ENCODE results near the gene ARL6IP4.

Gene ARL6IP4

DNA sequence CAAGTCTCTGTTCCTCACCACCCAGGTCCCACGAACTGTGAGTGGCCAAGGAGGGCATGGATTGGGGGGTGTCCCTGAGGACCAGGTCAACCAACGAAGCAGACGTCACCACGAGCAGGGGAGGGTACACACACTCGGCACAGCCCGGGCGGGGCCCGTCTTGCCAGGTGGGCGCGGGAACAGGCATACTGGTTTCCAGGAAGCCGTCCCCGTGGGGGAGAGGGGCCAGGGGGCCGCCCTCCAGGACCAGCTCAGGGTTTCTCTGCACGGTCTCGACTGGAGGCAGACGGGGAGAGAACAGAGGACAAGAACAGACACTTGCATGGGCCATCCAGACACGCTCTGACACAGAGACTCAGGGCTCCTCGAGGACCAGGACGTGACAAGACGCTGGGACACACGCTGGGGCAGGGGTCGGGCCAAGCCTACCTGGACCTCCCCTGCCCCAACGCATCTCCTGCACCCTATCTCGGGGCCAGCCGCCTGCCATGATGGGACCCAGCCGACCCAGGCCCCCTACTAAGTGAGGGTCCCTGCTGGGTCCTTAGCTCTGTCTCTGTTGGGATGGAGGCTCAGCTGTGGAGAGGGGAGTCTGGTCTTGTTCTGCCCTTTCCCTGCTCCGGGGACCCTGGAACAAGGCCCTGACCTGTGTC lies 11.3 kb downstream of the ARL6IP4 start:
- DNase-seq = no peak

GRCh38 chr12:122992386-122992785 lies 11.9 kb downstream of the ARL6IP4 start:
- no peak for DNase-seq

- DNase-seq = no peak
These were observed 13.7 kb downstream of the ARL6IP4 start for GRCh38 chr12:122994140-122994675.

GRCh38 chr12:122994781-122995502 lies 14.5 kb downstream of the ARL6IP4 start:
- no peak for DNase-seq

DNA sequence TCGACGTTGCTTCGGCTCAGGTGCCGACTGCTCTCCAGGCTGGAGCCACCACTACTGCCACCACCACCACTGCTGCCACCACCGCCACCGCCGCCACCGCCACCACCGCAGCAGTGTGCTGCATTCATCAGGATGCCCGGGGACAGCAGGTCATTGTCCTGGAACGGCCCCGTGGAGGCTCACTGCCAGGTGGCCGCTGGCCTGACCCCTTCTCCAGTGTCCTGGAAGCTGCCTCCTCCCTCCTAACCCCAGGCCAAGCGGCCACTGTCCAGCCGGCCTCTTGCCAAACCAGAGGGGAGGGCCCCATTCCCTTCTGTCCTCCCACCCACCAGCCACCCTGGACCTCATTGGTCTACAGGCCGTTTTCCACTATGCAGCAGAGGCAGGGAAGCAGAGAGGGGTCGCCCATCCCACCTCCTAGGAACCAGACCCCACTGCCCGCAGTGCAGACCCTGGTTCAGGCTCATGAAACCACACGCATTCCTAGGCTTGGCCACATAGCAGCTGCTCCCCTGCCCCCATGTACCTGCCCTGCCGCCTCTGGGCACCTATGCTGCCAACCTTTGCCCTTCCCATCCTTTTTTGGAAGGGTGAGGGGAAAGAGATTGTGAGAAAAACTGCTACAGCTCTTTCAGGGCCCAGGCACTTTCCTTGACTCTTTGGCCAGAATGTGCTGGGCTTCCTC lies 15.2 kb downstream of the ARL6IP4 start:
- no peak for DNase-seq

- no peak for DNase-seq
These were observed 15.7 kb downstream of the ARL6IP4 start for GRCh38 chr12:122996188-122996601.

DNA sequence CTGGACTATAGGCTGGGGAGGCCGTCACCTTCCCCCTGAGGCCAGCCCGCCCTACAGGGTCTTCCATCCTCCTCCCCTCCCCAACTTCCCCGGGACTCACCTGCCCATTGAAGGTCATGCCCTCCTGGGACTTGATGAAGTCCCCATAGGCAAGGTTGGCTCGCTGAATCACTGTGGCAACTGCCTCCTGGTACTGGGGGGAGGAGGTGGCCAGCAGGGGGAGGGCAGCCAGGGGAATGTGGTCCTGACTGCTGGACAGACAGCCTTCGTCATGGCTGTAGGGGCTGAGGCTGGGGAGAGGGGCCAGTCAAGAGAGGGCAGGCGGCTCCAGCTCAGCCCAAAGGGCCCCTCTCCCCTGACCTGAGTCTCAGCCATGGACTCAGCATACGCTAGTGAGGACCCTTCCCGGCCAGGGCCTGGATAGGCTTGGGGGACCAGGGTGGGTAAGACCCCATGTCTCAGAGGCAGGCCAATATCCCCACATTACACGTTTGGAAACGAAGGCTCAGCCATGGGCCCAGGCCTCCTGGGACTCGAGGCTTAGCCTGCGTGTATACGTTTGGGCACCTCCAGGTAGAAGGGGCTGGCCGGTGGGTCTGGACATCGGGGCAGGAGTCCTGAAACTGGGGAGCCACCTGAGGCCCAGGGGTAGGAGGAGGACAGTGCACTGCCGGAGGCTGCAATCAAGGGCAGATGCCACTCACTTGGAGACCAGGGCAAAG lies 16.3 kb downstream of the ARL6IP4 start:
- no peak for DNase-seq

- DNase-seq = no peak
These were observed 17.1 kb downstream of the ARL6IP4 start for GRCh38 chr12:122997343-122998250.

DNA sequence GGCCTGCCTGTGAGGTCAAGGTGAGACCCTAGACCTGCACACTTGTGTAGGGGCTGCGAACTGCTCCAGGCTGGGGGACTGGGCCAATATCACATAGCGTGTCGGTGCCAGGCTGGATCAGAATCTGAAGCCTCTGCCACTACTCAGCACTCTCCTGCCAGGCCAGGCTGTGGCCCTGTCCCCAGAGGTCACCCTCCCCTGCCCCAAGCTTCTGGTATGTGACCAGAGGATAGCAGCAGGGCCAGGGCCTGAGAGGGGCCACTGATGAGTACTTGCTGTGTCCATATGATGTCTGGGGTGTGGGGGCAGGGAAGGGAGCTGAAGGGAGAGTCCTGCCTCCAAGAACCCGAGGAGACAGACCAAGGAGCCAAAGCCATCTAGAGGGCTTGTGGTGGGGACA lies 17.8 kb downstream of the ARL6IP4 start:
- no peak for DNase-seq

DNA sequence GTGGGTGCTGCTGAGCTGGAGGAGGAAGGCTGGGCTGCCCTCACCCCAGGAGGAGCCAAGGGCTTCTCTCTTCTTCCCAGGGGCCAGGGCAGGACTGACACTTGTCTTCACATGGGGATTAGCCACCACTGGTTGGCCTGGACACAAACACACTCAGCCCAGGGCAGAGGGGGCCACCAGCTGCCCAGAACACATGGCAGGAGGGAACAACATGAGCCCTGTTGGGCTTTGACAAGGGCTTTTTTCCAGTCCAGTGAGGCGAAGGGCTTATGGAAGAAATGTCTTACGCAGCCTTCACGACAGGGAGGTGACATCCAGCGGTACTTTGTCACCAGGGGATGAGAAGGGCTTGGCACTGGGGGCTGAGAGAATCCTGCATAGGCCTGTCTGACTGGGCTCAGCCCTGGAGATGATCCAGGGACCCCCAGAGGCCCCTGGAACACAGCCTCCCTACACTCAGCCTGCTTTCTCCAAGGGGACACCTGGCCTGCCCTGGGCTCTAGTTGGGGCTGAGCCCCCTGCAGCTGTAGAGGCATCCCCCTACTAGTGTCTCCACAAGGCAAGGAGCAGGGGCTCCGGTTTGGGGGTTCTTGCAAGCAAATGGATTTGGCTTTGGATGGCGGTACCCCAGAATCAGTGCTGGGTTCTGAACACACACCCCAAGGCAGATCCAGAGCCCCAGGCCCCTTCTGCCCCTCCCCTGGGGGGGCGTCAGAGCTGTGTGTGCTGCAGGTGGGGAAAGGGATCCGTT lies 18.9 kb downstream of the ARL6IP4 start:
- no peak for DNase-seq

DNA sequence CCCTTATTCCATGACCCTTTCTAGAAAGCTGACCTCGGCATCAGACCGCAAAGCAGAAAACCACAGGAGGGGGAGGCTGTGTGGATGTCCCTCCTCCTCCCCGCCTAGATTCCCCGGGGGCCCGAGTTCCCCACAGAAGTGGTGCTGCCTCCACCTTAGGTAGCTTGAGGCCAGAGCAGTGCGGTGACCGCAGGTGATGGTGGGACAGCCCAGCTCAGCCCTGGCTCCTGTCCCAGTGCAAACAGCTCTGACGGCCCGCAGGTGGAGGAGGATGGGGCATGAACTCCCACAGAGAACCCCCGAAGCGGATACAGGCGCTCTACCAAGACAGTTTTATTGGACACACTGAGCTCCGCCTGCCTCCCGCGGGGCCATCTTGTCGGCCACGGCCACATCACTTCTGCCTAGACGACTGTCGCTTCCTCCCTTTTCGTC lies 19.5 kb downstream of the ARL6IP4 start:
- DNase-seq = no peak

- no peak for DNase-seq
These were observed 20.1 kb downstream of the ARL6IP4 start for GRCh38 chr12:123000578-123000977.

DNA sequence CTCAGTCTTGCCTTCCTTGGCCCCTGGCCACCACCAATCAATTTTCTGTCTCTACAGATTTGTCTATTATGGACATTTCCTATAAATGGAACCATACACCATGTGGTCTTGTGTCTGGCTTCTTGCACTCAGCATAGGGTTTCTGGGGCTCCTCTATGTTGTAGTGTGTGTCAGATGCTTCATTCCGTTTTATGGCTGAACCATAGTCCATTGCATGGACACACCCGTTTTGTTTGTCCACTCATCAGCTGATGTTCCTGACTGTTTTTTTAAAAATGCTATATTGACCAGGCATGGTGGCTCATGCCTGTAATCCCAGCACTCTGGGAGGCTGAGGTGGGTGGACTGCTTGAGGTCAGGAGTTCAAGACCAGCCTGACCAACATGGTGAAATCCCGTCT lies 21.0 kb downstream of the ARL6IP4 start:
- DNase-seq = no peak

GRCh38 chr12:123003257-123003656 lies 22.8 kb downstream of the ARL6IP4 start:
- DNase-seq = no peak

DNA sequence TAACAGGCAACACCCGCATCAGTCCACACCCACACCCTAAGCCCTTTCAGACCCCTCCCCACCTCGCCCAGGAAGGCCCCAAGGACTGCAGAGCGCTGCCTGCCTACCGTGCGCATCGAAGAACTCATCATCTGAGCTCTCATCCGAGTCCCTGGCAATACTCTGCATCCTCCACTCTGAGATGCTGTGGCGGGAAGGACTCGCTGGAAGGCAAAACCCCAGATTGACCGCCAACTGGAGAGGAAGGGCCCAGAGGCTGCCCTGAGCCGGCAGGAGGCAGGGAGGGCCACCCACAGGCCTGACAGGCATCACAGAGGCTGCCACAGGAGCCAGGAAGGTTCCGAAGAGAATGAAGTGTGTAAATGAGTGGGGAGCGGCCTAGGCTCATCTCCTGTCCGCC lies 23.8 kb downstream of the ARL6IP4 start:
- no peak for DNase-seq

DNA sequence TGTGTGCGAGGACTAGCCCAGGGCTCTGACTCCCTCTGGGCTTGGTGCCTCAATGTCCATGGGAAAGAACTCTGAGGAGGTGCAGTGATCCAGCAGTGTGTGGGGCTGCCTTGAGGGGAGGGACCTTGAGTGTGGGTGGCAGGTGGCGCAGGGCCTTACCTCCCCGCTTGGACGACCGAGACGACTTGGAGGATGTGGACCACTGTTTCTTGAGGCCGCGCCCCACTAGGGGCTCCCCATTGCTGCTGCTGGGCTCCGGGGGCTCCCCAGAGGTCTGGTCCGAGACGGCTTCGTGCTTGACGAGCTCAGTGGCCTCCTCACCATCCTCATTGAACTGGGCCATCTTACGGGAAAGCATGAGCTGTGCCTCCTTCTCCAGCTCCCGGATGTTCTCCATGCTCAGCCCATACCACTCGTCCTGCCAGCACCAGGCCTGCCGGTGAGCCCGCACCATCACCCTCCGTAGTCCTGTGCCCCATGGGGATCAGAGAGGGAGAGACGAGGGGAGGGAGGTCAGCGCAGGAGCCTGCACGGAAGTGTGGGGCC lies 24.7 kb downstream of the ARL6IP4 start:
- no peak for DNase-seq

GRCh38 chr12:123006977-123007376 lies 26.5 kb downstream of the ARL6IP4 start:
- DNase-seq = no peak

- DNase-seq = no peak
These were observed 29.6 kb downstream of the ARL6IP4 start for GRCh38 chr12:123010110-123010509.

GRCh38 chr12:123010681-123011080 lies 30.2 kb downstream of the ARL6IP4 start:
- DNase-seq = no peak

GRCh38 chr12:123011701-123012100 lies 31.2 kb downstream of the ARL6IP4 start:
- DNase-seq = no peak

Measured in DMS 273 treated with DMSO at 0.1 percent for 48 hours (cell line).